Fibroblast of lung (primary cell): ENCODE data around the gene CAND1. TPM values are rescaled to one million over a fixed set of nuclear protein-coding genes. Genes with fewer than 3 reads are reported as not detected.
A peak's percentile ranks its signal among the peaks of the same experiment; 100 is the strongest.

ENCODE experiments used
- DNase-seq, 2 donors: peaks; one replicate each; pipeline versions ENCODE4 v3.0.0 to v3.0.0-alpha.2; 2010; ENCODE audit warnings: low read depth in 2 of 2
- H2AFZ ChIP-seq: 2 replicates; pipeline ENCODE4 v1.5.1; 2012; ENCODE audit warnings: low read length, control low read depth, inconsistent platforms
- H3K27ac ChIP-seq: 2 replicates; pipeline ENCODE4 v1.5.1; 2011; ENCODE audit warnings: low read length, control low read depth; ENCODE audit not compliant: insufficient read depth
- H3K27me3 ChIP-seq: 2 replicates; pipeline ENCODE4 v1.5.1; 2011; ENCODE audit warnings: mild to moderate bottlenecking, low read length; ENCODE audit not compliant: control insufficient read depth, insufficient read depth
- H3K36me3 ChIP-seq: 2 replicates; pipeline ENCODE4 v1.5.1; 2011; ENCODE audit warnings: low read length; ENCODE audit not compliant: control insufficient read depth, insufficient read depth
- H3K4me1 ChIP-seq: 2 replicates; pipeline ENCODE4 v1.5.1; 2011; ENCODE audit warnings: low read length; ENCODE audit not compliant: control insufficient read depth, insufficient read depth; ENCODE audit errors: extremely low read depth
- H3K4me2 ChIP-seq: 2 replicates; pipeline ENCODE4 v1.5.1; 2011; ENCODE audit warnings: low read length, control low read depth; ENCODE audit not compliant: insufficient read depth; ENCODE audit errors: extremely low read depth
- H3K4me3 ChIP-seq, 4 experiments: fragments of 200-600 bp in 1 of 4; sonication (generic) in 1 of 4; replicated peaks in 1 of 4; 2 replicates each; pipeline ENCODE4 v1.5.1; 2011 to 2016; ENCODE audit warnings: low read length in 4 of 4, low read depth in 3 of 4, mild to moderate bottlenecking in 3 of 4, control low read depth in 2 of 4, inconsistent platforms in 1 of 4, mixed read lengths in 1 of 4; ENCODE audit not compliant: insufficient read depth in 1 of 4; ENCODE audit errors: control extremely low read depth in 1 of 4
- H3K79me2 ChIP-seq: 2 replicates; pipeline ENCODE4 v1.5.1; 2012; ENCODE audit warnings: mild to moderate bottlenecking, low read length, inconsistent platforms; ENCODE audit not compliant: control insufficient read depth, insufficient read depth
- H3K9ac ChIP-seq: 2 replicates; pipeline ENCODE4 v1.5.1; 2011; ENCODE audit warnings: mild to moderate bottlenecking, low read length, control low read depth; ENCODE audit not compliant: insufficient read depth
- H3K9me3 ChIP-seq: 2 replicates; pipeline ENCODE4 v1.5.1; 2012; ENCODE audit warnings: low read depth, low read length; ENCODE audit not compliant: control insufficient read depth, insufficient read depth
- H4K20me1 ChIP-seq: 2 replicates; pipeline ENCODE4 v1.5.1; 2011; ENCODE audit warnings: low read length; ENCODE audit not compliant: control insufficient read depth, insufficient read depth; ENCODE audit errors: extremely low read depth
- EZH2 ChIP-seq: IDR thresholded peaks from 2 replicates; pipeline ENCODE4 v1.5.1; 2012; ENCODE audit warnings: low read length, control low read depth, mild to moderate bottlenecking; ENCODE audit errors: missing control alignments
- polyA minus RNA-seq: library from RNA; depleted of rRNA, polyadenylated mRNA; stranded (reverse); fragments of >200 nt; gene quantifications from 2 replicates; pipeline ENCODE4 v1.2.3, GENCODE V29; 2011; ENCODE audit warnings: low replicate concordance
- polyA plus RNA-seq, 2 donors: library from polyadenylated mRNA; depleted of rRNA in 1 of 2; stranded (reverse) in 1 of 2; unstranded in 1 of 2; fragments of >200 nt; gene quantifications; 2 replicates each; pipeline ENCODE4 v1.2.1, GENCODE V29; 2011 to 2012; ENCODE audit warnings: missing spikeins in 1 of 2
- total RNA-seq: library from RNA; depleted of rRNA; stranded (reverse); fragments of >200 nt; gene quantifications from 2 replicates; pipeline ENCODE4 v1.2.1, GENCODE V29; 2014
- TF ChIP-seq, protein P1 (sequence below), 2 donors: IDR thresholded peaks in 1 of 2; conservative IDR thresholded peaks in 1 of 2; 1 replicate in 1 of 2; 2 replicates in 1 of 2; pipeline ENCODE4 v1.5.1; 2011 to 2012; ENCODE audit warnings: low read length in 2 of 2, control low read depth in 1 of 2, inconsistent platforms in 1 of 2, low read depth in 1 of 2, mild to moderate bottlenecking in 1 of 2

CAND1 gene
- total RNA-seq (101 and 103 TPM in 2 replicates), polyA plus RNA-seq (71.0 and 133 TPM in 2 replicates), polyA minus RNA-seq (13.5 and 14.1 TPM in 2 replicates)
- 68.0 and 106 TPM in 2 replicates for polyA plus RNA-seq (2012)

DNA sequence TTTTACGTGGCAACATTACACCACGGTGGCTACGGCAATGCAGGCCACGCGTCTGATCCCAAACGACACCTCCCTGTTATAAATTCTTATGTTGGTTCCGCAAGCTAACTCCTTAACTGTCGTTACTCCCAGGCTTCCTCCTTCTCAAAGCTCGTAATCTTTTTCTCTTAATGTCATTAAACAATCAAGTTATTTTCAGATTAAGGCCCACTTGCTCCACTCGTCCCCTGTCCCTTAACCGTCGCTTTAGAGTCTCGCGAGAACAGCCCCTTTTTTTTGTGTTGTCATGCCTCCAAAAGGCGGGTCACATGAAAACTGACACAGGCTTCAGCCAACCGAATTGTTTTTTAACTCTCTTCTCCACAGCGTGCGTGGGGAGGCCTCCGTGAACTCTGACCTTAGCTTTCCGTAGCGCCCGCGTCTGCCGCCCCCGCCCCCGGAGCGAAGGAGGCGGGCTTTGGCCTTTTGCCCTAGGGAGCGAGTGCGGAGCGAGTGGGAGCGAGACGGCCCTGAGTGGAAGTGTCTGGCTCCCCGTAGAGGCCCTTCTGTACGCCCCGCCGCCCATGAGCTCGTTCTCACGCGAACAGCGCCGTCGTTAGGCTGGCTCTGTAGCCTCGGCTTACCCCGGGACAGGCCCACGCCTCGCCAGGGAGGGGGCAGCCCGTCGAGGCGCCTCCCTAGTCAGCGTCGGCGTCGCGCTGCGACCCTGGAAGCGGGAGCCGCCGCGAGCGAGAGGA is at the start of gene CAND1:
CAND1 (plus strand) TSS at position 463 of the 737 bp plus-strand sequence. CDS start 360 bp downstream, outside the sequence.
- peak within 1 kb of the TSS; percentile 98 for H3K4me2 ChIP-seq
- peaks cover 2% of the 10 kb centered on the region for H4K20me1 ChIP-seq
- H3K27ac ChIP-seq = peak within 1 kb of the TSS; percentile 98
- peak; percentile 98 to 100 for DNase-seq
- no peaks in the 10 kb centered on the region for H3K36me3 ChIP-seq
- TF ChIP-seq EZH2 = no peak
- TF ChIP-seq, protein P1, sequence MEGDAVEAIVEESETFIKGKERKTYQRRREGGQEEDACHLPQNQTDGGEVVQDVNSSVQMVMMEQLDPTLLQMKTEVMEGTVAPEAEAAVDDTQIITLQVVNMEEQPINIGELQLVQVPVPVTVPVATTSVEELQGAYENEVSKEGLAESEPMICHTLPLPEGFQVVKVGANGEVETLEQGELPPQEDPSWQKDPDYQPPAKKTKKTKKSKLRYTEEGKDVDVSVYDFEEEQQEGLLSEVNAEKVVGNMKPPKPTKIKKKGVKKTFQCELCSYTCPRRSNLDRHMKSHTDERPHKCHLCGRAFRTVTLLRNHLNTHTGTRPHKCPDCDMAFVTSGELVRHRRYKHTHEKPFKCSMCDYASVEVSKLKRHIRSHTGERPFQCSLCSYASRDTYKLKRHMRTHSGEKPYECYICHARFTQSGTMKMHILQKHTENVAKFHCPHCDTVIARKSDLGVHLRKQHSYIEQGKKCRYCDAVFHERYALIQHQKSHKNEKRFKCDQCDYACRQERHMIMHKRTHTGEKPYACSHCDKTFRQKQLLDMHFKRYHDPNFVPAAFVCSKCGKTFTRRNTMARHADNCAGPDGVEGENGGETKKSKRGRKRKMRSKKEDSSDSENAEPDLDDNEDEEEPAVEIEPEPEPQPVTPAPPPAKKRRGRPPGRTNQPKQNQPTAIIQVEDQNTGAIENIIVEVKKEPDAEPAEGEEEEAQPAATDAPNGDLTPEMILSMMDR (conservative IDR thresholded peaks at IDR 0.05 in 1 of 2, IDR thresholded peaks at IDR 0.05 in 1 of 2; ENCODE audit: low read depth in 1 of 2, low read length in 2 of 2) = no peak
- H3K4me1 ChIP-seq = no peaks in the 10 kb centered on the region
- H3K4me3 ChIP-seq = peak within 1 kb of the TSS; percentile 80 to 96 (median 88)
- H3K79me2 ChIP-seq = peaks cover 45% of the 10 kb centered on the region
- H2AFZ ChIP-seq = peak within 1 kb of the TSS; percentile 98
- peak within 1 kb of the TSS; percentile 95 for H3K9ac ChIP-seq
- H3K9me3 ChIP-seq = no peaks in the 10 kb centered on the region
- no peaks in the 10 kb centered on the region for H3K27me3 ChIP-seq

DNA sequence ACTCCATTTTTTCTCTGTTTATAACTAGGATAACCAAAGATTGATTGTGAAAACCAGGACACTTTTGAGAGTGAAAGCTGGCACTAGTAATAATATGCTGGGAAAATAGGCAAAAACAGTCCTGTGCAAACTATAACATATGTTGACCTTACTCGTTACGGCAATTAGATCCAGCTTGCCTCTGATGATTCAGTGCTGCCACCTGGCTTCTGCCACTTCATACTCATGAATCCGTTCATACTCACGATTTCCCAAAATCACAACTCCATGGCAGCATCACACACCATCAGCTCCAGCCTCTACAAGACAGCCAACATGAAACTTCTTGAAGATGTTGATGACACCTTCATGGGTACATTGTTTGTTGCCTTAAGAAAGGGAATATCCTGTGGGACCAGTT is 49.1 kb upstream of the CAND1 start:
- TF ChIP-seq EZH2 = no peak
- TF ChIP-seq, protein P1 (conservative IDR thresholded peaks at IDR 0.05 in 1 of 2, IDR thresholded peaks at IDR 0.05 in 1 of 2; ENCODE audit: low read depth in 1 of 2, low read length in 2 of 2) = no peak
- DNase-seq = peak in 1 of 2 donors; percentile 3

DNA sequence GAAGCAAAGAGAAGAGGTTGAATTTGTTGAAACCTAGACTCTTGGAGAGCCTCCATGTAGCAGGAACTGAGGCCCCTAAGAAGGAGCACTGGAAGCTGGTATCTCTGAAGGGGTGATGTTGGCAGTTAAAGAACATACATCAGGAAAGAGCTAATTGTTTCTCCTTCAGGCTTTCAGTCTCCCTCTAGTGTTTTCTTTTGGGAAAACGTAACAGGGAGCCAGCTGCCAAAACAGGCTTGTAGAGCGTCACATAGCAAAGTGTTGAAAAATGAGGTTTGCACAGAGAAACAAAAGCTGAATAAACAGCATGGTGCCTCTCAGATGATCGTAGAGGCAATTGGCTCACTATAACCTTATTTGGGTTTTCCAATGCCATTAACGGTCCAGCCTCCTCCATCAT is 46.9 kb upstream of the CAND1 start:
- H3K4me1 ChIP-seq = no peaks in the 10 kb centered on the region

More for the DNA sequence above, 49.1 kb upstream of the CAND1 start:
- H3K79me2 ChIP-seq = no peaks in the 10 kb centered on the region
- H3K4me3 ChIP-seq = no peak overlapping the region
- no peaks in the 10 kb centered on the region for H3K36me3 ChIP-seq
- H3K9ac ChIP-seq = no peak overlapping the region
- H4K20me1 ChIP-seq = no peaks in the 10 kb centered on the region
- H3K4me2 ChIP-seq = no peak overlapping the region
- H3K27ac ChIP-seq = no peak overlapping the region
- no peaks in the 10 kb centered on the region for H3K27me3 ChIP-seq
- no peak overlapping the region for H2AFZ ChIP-seq
- no peaks in the 10 kb centered on the region for H3K9me3 ChIP-seq
- H3K4me1 ChIP-seq = no peaks in the 10 kb centered on the region

More for the DNA sequence above, 46.9 kb upstream of the CAND1 start:
- TF ChIP-seq, protein P1 (conservative IDR thresholded peaks at IDR 0.05 in 1 of 2, IDR thresholded peaks at IDR 0.05 in 1 of 2; ENCODE audit: low read depth in 1 of 2, low read length in 2 of 2) = peak in 1 of 2 donors; percentile 22
- no peak for TF ChIP-seq EZH2
- H3K27ac ChIP-seq = no peak overlapping the region
- no peaks in the 10 kb centered on the region for H3K36me3 ChIP-seq
- peak in 1 of 2 donors; percentile 24 for DNase-seq
- H3K4me3 ChIP-seq = no peak overlapping the region
- H3K27me3 ChIP-seq = no peaks in the 10 kb centered on the region
- no peak overlapping the region for H3K4me2 ChIP-seq
- no peaks in the 10 kb centered on the region for H3K79me2 ChIP-seq
- no peak overlapping the region for H2AFZ ChIP-seq
- no peak overlapping the region for H3K9ac ChIP-seq
- no peaks in the 10 kb centered on the region for H3K9me3 ChIP-seq
- no peaks in the 10 kb centered on the region for H4K20me1 ChIP-seq
